GM23248 (cell line): ENCODE results near the gene MRPL49. TPM values are rescaled to one million over a fixed set of nuclear protein-coding genes. Genes with fewer than 3 reads are reported as not detected.

Experiments
- DNase-seq: peaks from one replicate; pipeline ENCODE4 v3.0.0-alpha.2; 2015
- H2AFZ ChIP-seq: fragments of 200-600 bp; sonication (generic); 2 replicates; pipeline ENCODE4 v1.6.1; 2016; ENCODE audit warnings: antibody characterized with exemption
- H3F3A ChIP-seq: fragments of 200-600 bp; sonication (generic); 2 replicates; pipeline ENCODE4 v1.6.1; 2016; ENCODE audit warnings: mild to moderate bottlenecking, antibody characterized with exemption, mixed run types; ENCODE audit not compliant: insufficient read depth
- H3K27ac ChIP-seq: fragments of 200-600 bp; sonication (generic); 2 replicates; pipeline ENCODE4 v1.5.1; 2016; ENCODE audit warnings: mild to moderate bottlenecking
- H3K27me3 ChIP-seq: fragments of 200-600 bp; sonication (generic); replicated peaks from 2 replicates; pipeline ENCODE4 v1.6.1; 2016; ENCODE audit warnings: mild to moderate bottlenecking; ENCODE audit not compliant: insufficient read depth
- H3K36me3 ChIP-seq: fragments of 200-600 bp; sonication (generic); 2 replicates; pipeline ENCODE4 v1.6.1; 2016; ENCODE audit warnings: low read depth, mild to moderate bottlenecking
- H3K4me1 ChIP-seq: fragments of 200-600 bp; sonication (generic); 2 replicates; pipeline ENCODE4 v1.6.1; 2016; ENCODE audit warnings: mild to moderate bottlenecking; ENCODE audit not compliant: insufficient read depth
- H3K4me2 ChIP-seq: fragments of 200-600 bp; sonication (generic); one replicate; pipeline ENCODE4 v1.6.1; 2016; ENCODE audit warnings: mild to moderate bottlenecking; ENCODE audit not compliant: unreplicated experiment
- H3K4me3 ChIP-seq: fragments of 200-600 bp; sonication (generic); 2 replicates; pipeline ENCODE4 v1.5.1; 2016; ENCODE audit warnings: mild to moderate bottlenecking
- H3K79me2 ChIP-seq: fragments of 200-600 bp; sonication (generic); 2 replicates; pipeline ENCODE4 v1.6.1; 2016; ENCODE audit warnings: mild to moderate bottlenecking; ENCODE audit not compliant: insufficient read depth
- H3K9ac ChIP-seq: fragments of 200-600 bp; sonication (generic); 2 replicates; pipeline ENCODE4 v1.6.1; 2016; ENCODE audit warnings: mild to moderate bottlenecking
- H3K9me2 ChIP-seq: fragments of 200-600 bp; sonication (generic); 2 replicates; pipeline ENCODE4 v1.6.1; 2016; ENCODE audit warnings: mixed run types, mild to moderate bottlenecking, moderate library complexity; ENCODE audit not compliant: insufficient read depth
- H3K9me3 ChIP-seq: fragments of 200-600 bp; sonication (generic); one replicate; pipeline ENCODE4 v1.6.1; 2017; ENCODE audit warnings: low read depth
- H4K20me1 ChIP-seq: fragments of 200-600 bp; sonication (generic); 2 replicates; pipeline ENCODE4 v1.6.0; 2016; ENCODE audit not compliant: insufficient read depth
- EZH2 ChIP-seq: fragments of 200-600 bp; sonication (generic); IDR thresholded peaks from 2 replicates; pipeline ENCODE4 v1.6.1; 2018; ENCODE audit warnings: antibody characterized with exemption, mild to moderate bottlenecking; ENCODE audit not compliant: insufficient read depth, poor library complexity, severe bottlenecking
- EZH2phosphoT487 ChIP-seq: fragments of 200-600 bp; sonication (generic); IDR thresholded peaks from 2 replicates; pipeline ENCODE4 v1.6.1; 2018; ENCODE audit warnings: antibody characterized with exemption, moderate library complexity, mild to moderate bottlenecking, low read depth; ENCODE audit not compliant: insufficient read depth
- WGBS, 2 experiments: methylation state at CpG; one replicate each; pipeline ENCODE4 v1.1.6; 2015 to 2017; ENCODE audit warnings: low lambda C conversion rate in 2 of 2, low coverage in 1 of 2; ENCODE audit errors: missing lambda C conversion rate in 2 of 2; 5-methylcytosine and 5-hydroxymethylcytosine counted together
- in situ Hi-C: fragments of 300-500 bp; cut with MboI; formaldehyde crosslinking; loops from 2 replicates; pipeline ENCODE4 v1.15.0; 2020
- polyA plus RNA-seq: library from polyadenylated mRNA; unstranded; fragments of >200 nt; fragmentation: Nextera tagmentation; extraction: Ambion mirVana; gene quantifications from 2 replicates; pipeline ENCODE4 v1.2.1, GENCODE V29; 2016
- total RNA-seq: library from RNA; depleted of rRNA; stranded (reverse); fragments of >200 nt; shearing (Covaris generic); gene quantifications from 2 replicates; pipeline ENCODE4 v1.2.3, GENCODE V29; 2014

The MRPL49 gene
- total and polyA plus RNA-seq, 2 experiments from 2014 or later, result 53.3 to 78.4 TPM

DNA sequence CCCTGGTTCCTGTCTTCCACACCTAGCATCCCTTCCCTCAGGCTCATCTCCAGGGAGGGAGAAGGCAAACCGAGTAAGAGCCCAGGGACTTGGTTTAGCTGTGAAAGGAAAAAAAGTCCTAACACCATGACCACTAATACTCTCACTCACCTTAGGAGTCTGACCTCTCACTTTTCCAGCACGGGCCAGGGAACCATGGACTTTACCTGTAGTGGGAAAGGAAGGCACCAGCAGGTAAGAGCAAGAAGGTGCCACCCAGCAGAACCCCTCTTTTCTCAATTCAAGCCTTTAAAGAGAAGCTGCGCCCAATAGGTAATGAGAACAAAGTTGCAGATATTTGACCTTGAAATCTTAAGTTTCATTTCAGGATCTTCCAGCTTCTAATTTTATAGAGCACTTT, 1.3 kb upstream of the MRPL49 start:
- Histone ChIP-seq H4K20me1 (no peaks in the 10 kb centered on the region), H3K27me3 (no peaks in the 10 kb centered on the region), H3K4me2 (peak overlapping the region; percentile 98), H3K9ac (peak overlapping the region; percentile 96), H3K4me3 (peak overlapping the region; percentile 92), H3K4me1 (peaks cover 22% of the 10 kb centered on the region), H2AFZ (no peak overlapping the region), H3K9me2 (no peaks in the 10 kb centered on the region), H3K27ac (peak overlapping the region; percentile 83), H3F3A (peaks cover 40% of the 10 kb centered on the region), H3K36me3 (peaks cover 27% of the 10 kb centered on the region), H3K79me2 (peaks cover 75% of the 10 kb centered on the region), H3K9me3 (no peaks in the 10 kb centered on the region)
- no peak for DNase-seq
- WGBS, 2 experiments, result 61 to 69% methylated on average over 3 of the region's 3 CpGs
- no peak for TF ChIP-seq EZH2phosphoT487
- TF ChIP-seq EZH2, result no peak
- in situ Hi-C loops, result no loop called here

DNA sequence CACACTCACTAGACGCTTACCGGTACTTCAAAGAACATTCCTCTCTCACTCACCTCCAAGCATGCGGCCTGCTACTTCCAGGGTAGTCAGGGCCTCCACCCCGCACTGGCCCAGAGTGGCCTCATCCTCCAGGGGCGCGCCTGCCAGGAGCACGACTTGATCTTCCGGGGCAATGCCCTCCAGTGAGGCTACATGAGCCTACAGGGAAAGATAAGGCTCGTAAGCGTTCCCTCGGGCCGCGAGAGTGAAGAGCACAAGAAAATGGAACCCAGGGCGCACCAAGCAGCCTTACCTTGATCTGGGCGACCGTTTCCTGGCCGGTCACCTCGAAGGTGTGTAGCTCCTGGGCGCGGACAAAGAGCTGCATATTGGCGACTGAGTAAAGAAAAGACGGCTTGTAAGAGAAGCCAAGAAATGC, 665 bp upstream of the MRPL49 start:
- peak; percentile 61 for DNase-seq
- peaks cover 40% of the 10 kb centered on the region for H3F3A ChIP-seq
- peaks cover 69% of the 10 kb centered on the region for H3K79me2 ChIP-seq
- H3K9ac ChIP-seq, result peak overlapping the region; percentile 96
- H2AFZ ChIP-seq, result peak overlapping the region; percentile 27
- no peaks in the 10 kb centered on the region for H3K9me3 ChIP-seq
- H3K4me2 ChIP-seq, result peak overlapping the region; percentile 98
- H3K4me1 ChIP-seq, result peaks cover 17% of the 10 kb centered on the region
- peak overlapping the region; percentile 83 for H3K27ac ChIP-seq
- H3K36me3 ChIP-seq, result peaks cover 33% of the 10 kb centered on the region
- H3K27me3 ChIP-seq, result no peaks in the 10 kb centered on the region
- H3K4me3 ChIP-seq, result peak overlapping the region; percentile 92
- in situ Hi-C loops, result no loop called here
- TF ChIP-seq EZH2 (no peak), EZH2phosphoT487 (no peak)
- WGBS, 2 experiments, result 0 to 1% methylated on average over 22 of the region's 22 CpGs
- no peaks in the 10 kb centered on the region for H3K9me2 ChIP-seq
- no peaks in the 10 kb centered on the region for H4K20me1 ChIP-seq

DNA sequence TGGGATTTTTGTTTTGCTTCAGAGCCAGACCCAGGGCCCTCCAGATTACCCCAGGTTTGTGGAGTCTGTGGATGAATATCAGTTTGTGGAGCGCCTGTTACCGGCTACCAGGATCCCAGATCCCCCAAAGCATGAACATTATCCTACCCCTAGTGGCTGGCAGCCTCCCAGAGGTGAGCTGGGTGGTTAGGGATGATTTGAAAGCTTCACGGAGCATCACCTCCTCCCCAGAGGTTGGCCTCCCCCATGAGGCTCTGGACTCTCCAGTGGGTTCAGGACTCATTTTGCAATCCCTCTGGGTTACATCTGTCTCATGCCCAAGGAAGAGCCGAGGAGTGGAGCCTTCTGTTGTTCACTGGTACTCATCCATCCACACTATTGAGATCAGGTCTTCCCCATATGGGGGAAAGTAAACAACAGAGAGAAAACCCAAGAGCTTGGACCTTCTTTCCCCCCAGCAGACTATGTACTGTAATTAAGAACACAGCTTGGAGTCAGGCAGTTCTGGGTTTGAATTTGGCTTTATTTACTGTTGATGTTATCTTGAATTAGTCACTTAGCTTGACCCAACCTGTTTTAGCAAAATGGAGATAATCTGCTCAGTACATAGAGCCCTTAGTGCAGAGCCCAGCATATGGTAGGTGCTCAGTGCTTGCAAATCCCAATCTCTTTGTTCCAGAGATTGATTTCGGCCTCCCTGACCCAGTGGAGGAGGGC, 2.5 kb downstream of the MRPL49 start:
- Histone ChIP-seq H3K36me3 (peaks cover 32% of the 10 kb centered on the region), H3K79me2 (peaks cover 55% of the 10 kb centered on the region), H3K4me2 (no peak overlapping the region), H3K27ac (peak overlapping the region; percentile 27; the same call in 1 of the 2 replicates), H4K20me1 (no peaks in the 10 kb centered on the region), H2AFZ (no peak overlapping the region), H3K4me1 (peaks cover 14% of the 10 kb centered on the region), H3K27me3 (no peaks in the 10 kb centered on the region), H3K9ac (no peak overlapping the region), H3K4me3 (no peak overlapping the region), H3K9me3 (no peaks in the 10 kb centered on the region), H3F3A (peaks cover 32% of the 10 kb centered on the region), H3K9me2 (no peaks in the 10 kb centered on the region)
- no peak for TF ChIP-seq EZH2
- no peak for TF ChIP-seq EZH2phosphoT487
- 86 to 90% methylated on average over 5 of the region's 5 CpGs for WGBS, 2 experiments
- in situ Hi-C loops, result no loop called here
- DNase-seq, result no peak

DNA sequence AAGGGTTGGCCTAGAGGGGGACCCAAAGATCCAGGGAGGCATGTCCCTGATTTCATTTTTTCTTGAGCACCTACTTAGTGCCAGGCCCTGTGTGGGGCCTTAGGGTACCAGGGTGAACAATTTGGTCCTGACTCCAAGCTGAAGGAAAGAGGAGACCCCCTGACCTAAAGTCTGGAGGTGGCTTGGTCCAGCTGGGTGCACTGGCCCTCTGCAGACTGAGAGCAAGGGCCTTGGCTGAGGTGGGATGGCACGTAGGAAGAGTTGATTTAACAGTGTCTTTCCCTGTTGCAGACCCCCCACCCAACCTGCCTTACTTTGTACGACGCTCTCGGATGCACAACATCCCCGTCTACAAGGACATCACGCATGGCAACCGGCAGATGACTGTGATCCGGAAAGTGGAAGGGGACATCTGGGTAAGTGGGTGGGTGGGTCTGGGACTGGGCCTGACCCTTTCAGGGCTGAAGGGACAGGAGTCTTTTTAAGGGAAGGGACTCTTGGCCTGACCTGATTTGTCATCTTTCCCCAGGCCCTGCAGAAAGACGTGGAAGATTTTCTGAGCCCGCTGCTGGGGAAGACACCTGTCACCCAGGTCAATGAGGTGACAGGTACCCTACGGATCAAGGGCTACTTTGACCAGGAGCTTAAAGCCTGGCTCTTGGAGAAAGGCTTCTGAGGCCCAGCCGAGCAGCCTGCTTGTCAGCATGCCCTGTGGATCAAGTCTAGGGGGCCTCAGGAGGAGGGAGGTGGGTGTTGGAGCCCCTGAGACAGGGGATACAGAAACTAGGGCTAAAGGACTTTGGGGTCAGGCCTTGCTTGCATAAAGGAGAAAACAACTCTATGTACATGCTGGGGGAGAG, 3.3 kb downstream of the MRPL49 start:
- peaks cover 47% of the 10 kb centered on the region for H3K79me2 ChIP-seq
- H3K4me1 ChIP-seq, result peaks cover 14% of the 10 kb centered on the region
- H3K9me2 ChIP-seq, result no peaks in the 10 kb centered on the region
- TF ChIP-seq EZH2 (no peak), EZH2phosphoT487 (no peak)
- no peaks in the 10 kb centered on the region for H3K9me3 ChIP-seq
- no peaks in the 10 kb centered on the region for H3K27me3 ChIP-seq
- in situ Hi-C loops, result no loop called here
- no peaks in the 10 kb centered on the region for H4K20me1 ChIP-seq
- 80 to 81% methylated on average over 12 of the region's 12 CpGs for WGBS, 2 experiments
- H3K36me3 ChIP-seq, result peaks cover 24% of the 10 kb centered on the region; the same call in 1 of the 2 replicates
- DNase-seq, result no peak
- no peak overlapping the region for H2AFZ ChIP-seq
- no peak overlapping the region for H3K4me2 ChIP-seq
- H3K4me3 ChIP-seq, result no peak overlapping the region
- no peak overlapping the region for H3K9ac ChIP-seq
- H3F3A ChIP-seq, result peaks cover 24% of the 10 kb centered on the region
- no peak overlapping the region for H3K27ac ChIP-seq
